OCI-LY1 (cell line): ENCODE measurements around the gene TESK2.
A peak's percentile ranks its signal among the peaks of the same experiment; 100 is the strongest.
"Not testable (repeated sequence)": the region's sequence is repeated elsewhere in the genome, so short reads cannot be mapped to it uniquely, and the experiment has no call there.

Experiments used
- H2AFZ ChIP-seq: fragments of 200-600 bp; sonication (generic), shearing (Covaris generic); 2 replicates; pipeline ENCODE4 v1.6.0; 2014; ENCODE audit warnings: antibody characterized with exemption, mild to moderate bottlenecking, low read length
- H3F3A ChIP-seq: fragments of 200-600 bp; sonication (generic), shearing (Covaris generic); 2 replicates; pipeline ENCODE4 v1.6.0; 2014; ENCODE audit warnings: mild to moderate bottlenecking, antibody characterized with exemption, low read length, moderate library complexity; ENCODE audit not compliant: insufficient read depth
- H3K27ac ChIP-seq: fragments of 200-600 bp; sonication (generic); 2 replicates; pipeline ENCODE4 v1.5.1; 2014; ENCODE audit warnings: low read length, mixed run types, mild to moderate bottlenecking, low read depth; ENCODE audit not compliant: poor library complexity, severe bottlenecking
- H3K27me3 ChIP-seq: fragments of 200-600 bp; sonication (generic); 2 replicates; pipeline ENCODE4 v1.6.0; 2014; ENCODE audit warnings: antibody characterized with exemption, mild to moderate bottlenecking, low read length, moderate library complexity; ENCODE audit not compliant: insufficient read depth
- H3K36me3 ChIP-seq: fragments of 200-600 bp; sonication (generic); 2 replicates; pipeline ENCODE4 v1.6.1; 2014; ENCODE audit warnings: mild to moderate bottlenecking, antibody characterized with exemption, low read length, moderate library complexity, mixed read lengths; ENCODE audit not compliant: insufficient read depth
- H3K4me1 ChIP-seq: fragments of 200-600 bp; sonication (generic); 2 replicates; pipeline ENCODE4 v1.5.1; 2014; ENCODE audit warnings: mild to moderate bottlenecking, low read length, moderate library complexity; ENCODE audit not compliant: insufficient read depth, severe bottlenecking
- H3K4me2 ChIP-seq: fragments of 200-600 bp; sonication (generic), shearing (Covaris generic); 2 replicates; pipeline ENCODE4 v1.6.1; 2014; ENCODE audit warnings: low read length
- H3K4me3 ChIP-seq: fragments of 200-600 bp; sonication (generic); 2 replicates; pipeline ENCODE4 v1.5.1; 2014; ENCODE audit warnings: low read length, low read depth, mild to moderate bottlenecking, mixed read lengths; ENCODE audit not compliant: poor library complexity, severe bottlenecking
- H3K79me2 ChIP-seq: fragments of 200-600 bp; shearing (Covaris generic); 2 replicates; pipeline ENCODE4 v1.6.1; 2016; ENCODE audit warnings: mixed run types, low read length, mixed read lengths; ENCODE audit not compliant: insufficient read depth
- H3K9ac ChIP-seq: fragments of 200-600 bp; sonication (generic), shearing (Covaris generic); 2 replicates; pipeline ENCODE4 v1.6.1; 2014; ENCODE audit warnings: mild to moderate bottlenecking, low read length, mixed read lengths
- H3K9me2 ChIP-seq: fragments of 200-600 bp; sonication (generic), shearing (Covaris generic); 2 replicates; pipeline ENCODE4 v1.6.1; 2014; ENCODE audit warnings: low read depth, mild to moderate bottlenecking, low read length, mixed read lengths
- H3K9me3 ChIP-seq: fragments of 200-600 bp; shearing (Covaris generic); 2 replicates; pipeline ENCODE4 v1.6.1; 2014; ENCODE audit warnings: low read length, mixed read lengths
- H4K20me1 ChIP-seq: fragments of 200-600 bp; sonication (generic), shearing (Covaris generic); 2 replicates; pipeline ENCODE4 v1.6.0; 2016; ENCODE audit warnings: mild to moderate bottlenecking, low read length; ENCODE audit not compliant: insufficient read depth
- EZH2 ChIP-seq: fragments of 200-600 bp; sonication (generic), shearing (Covaris generic); IDR thresholded peaks from 2 replicates; pipeline ENCODE4 v1.8.0; 2017; ENCODE audit warnings: borderline replicate concordance, mixed run types, mild to moderate bottlenecking, antibody characterized with exemption, low read length, moderate library complexity, mixed read lengths
- TF ChIP-seq, protein P1 (sequence below): fragments of 200-600 bp; sonication (generic), shearing (Covaris generic); IDR thresholded peaks from 2 replicates; pipeline ENCODE4 v1.5.1; 2017; ENCODE audit warnings: mild to moderate bottlenecking, antibody characterized with exemption, low read length, moderate library complexity, mixed read lengths

The TESK2 gene

DNA sequence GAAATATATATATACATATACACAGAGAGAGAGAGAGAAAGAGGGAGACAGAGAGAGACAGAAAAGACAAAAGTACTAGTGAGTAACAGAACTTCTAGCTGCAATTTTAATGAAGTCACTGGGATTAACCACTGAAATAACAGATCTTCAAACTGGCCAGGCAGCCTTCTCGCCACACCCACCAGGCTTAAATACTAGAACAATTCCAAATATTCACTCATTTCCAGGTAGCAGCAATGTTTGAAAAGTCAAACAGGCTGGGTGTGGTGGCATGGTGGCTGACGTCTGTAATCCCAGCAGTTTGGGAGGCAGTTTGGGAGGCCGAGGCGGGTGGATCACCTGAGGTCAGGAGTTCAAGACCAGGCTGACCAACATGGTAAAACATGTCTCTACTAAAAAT is 25.5 kb upstream of the TESK2 start:
- H4K20me1 ChIP-seq, result no peaks in the 10 kb centered on the region
- no peak overlapping the region for H3K9ac ChIP-seq
- no peaks in the 10 kb centered on the region for H3K9me2 ChIP-seq
- H3K36me3 ChIP-seq, result peaks cover 84% of the 10 kb centered on the region
- H2AFZ ChIP-seq, result no peak overlapping the region
- no peaks in the 10 kb centered on the region for H3K9me3 ChIP-seq
- H3K4me2 ChIP-seq, result no peak overlapping the region
- H3K4me1 ChIP-seq, result peaks cover 36% of the 10 kb centered on the region
- H3F3A ChIP-seq, result no peaks in the 10 kb centered on the region
- H3K4me3 ChIP-seq, result no peak overlapping the region
- no peak overlapping the region for H3K27ac ChIP-seq
- H3K27me3 ChIP-seq, result no peaks in the 10 kb centered on the region
- TF ChIP-seq, protein P1, sequence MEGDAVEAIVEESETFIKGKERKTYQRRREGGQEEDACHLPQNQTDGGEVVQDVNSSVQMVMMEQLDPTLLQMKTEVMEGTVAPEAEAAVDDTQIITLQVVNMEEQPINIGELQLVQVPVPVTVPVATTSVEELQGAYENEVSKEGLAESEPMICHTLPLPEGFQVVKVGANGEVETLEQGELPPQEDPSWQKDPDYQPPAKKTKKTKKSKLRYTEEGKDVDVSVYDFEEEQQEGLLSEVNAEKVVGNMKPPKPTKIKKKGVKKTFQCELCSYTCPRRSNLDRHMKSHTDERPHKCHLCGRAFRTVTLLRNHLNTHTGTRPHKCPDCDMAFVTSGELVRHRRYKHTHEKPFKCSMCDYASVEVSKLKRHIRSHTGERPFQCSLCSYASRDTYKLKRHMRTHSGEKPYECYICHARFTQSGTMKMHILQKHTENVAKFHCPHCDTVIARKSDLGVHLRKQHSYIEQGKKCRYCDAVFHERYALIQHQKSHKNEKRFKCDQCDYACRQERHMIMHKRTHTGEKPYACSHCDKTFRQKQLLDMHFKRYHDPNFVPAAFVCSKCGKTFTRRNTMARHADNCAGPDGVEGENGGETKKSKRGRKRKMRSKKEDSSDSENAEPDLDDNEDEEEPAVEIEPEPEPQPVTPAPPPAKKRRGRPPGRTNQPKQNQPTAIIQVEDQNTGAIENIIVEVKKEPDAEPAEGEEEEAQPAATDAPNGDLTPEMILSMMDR, result no peak
- TF ChIP-seq EZH2, result no peak
- H3K79me2 ChIP-seq, result peaks cover 34% of the 10 kb centered on the region

DNA sequence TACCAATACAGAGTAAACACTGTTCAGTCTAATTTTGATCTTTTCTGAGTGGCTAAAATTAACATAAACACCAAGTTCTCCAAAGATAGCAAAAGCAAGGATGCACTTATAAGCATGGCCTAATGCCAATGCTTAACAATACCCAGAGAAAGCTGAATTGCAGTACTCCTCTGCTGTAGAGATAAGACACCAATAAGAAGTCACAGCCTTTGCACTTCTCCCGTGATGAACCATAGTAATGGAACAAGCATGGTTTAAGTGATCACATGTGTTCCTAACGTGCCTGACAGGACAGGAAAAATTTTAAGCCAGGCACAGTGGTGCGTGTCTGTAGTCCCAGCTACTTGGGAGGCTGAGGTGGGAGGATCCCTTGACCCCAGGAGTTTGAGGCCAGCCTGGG is 25.1 kb upstream of the TESK2 start:
- H3K4me3 ChIP-seq, result no peak overlapping the region
- H4K20me1 ChIP-seq, result no peaks in the 10 kb centered on the region
- H3K36me3 ChIP-seq, result peaks cover 84% of the 10 kb centered on the region
- peaks cover 30% of the 10 kb centered on the region for H3K79me2 ChIP-seq
- no peak overlapping the region for H3K4me2 ChIP-seq
- TF ChIP-seq EZH2, result no peak
- TF ChIP-seq, protein P1, result no peak
- no peaks in the 10 kb centered on the region for H3K9me3 ChIP-seq
- H3K4me1 ChIP-seq, result peaks cover 36% of the 10 kb centered on the region
- no peak overlapping the region for H3K9ac ChIP-seq
- no peak overlapping the region for H2AFZ ChIP-seq
- no peak overlapping the region for H3K27ac ChIP-seq
- no peaks in the 10 kb centered on the region for H3F3A ChIP-seq
- H3K9me2 ChIP-seq, result no peaks in the 10 kb centered on the region
- no peaks in the 10 kb centered on the region for H3K27me3 ChIP-seq

GRCh38 chr1:45513532-45514260 is 22.7 kb upstream of the TESK2 start:
- not testable (repeated sequence) for H3K79me2 ChIP-seq

GRCh38 chr1:45512641-45513054 is 21.7 kb upstream of the TESK2 start:
- Histone ChIP-seq H3K36me3 (peaks cover 99% of the 10 kb centered on the region), H3F3A (no peaks in the 10 kb centered on the region), H3K79me2 (peaks cover 5% of the 10 kb centered on the region; the same call in 1 of the 2 replicates), H3K27me3 (no peaks in the 10 kb centered on the region), H2AFZ (no peak overlapping the region), H3K27ac (no peak overlapping the region), H3K9ac (no peak overlapping the region), H3K9me2 (no peaks in the 10 kb centered on the region), H3K4me1 (peaks cover 9% of the 10 kb centered on the region), H3K9me3 (no peaks in the 10 kb centered on the region), H3K4me2 (no peak overlapping the region), H4K20me1 (no peaks in the 10 kb centered on the region), H3K4me3 (no peak overlapping the region)
- TF ChIP-seq EZH2, result no peak
- TF ChIP-seq, protein P1, result peak; percentile 82

More at GRCh38 chr1:45513532-45514260, 22.7 kb upstream of the TESK2 start:
- not testable (repeated sequence) for H3K9me2 ChIP-seq, H3F3A ChIP-seq, H3K9me3 ChIP-seq, H3K27ac ChIP-seq, H3K9ac ChIP-seq, H4K20me1 ChIP-seq, H3K4me2 ChIP-seq, H3K4me3 ChIP-seq, H2AFZ ChIP-seq, H3K27me3 ChIP-seq
- Histone ChIP-seq H3K36me3 (peaks cover 97% of the 10 kb centered on the region), H3K4me1 (peaks cover 20% of the 10 kb centered on the region)
